Activated B cell treated with CpG ODN at 0.5 μM for 24 hours (primary cell): ENCODE results near the gene TFDP1. TPM values are rescaled to one million over a fixed set of nuclear protein-coding genes. Genes with fewer than 3 reads are reported as not detected.
A peak's percentile ranks its signal among the peaks of the same experiment; 100 is the strongest.

Source experiments
- ATAC-seq: fragments of 200-7000 bp; cut with Tn5 transposase; one replicate; pipeline ENCODE4 v1.10.0; 2021; ENCODE audit warnings: low read depth, mild to moderate bottlenecking, moderate library complexity
- CTCF ChIA-PET: fragments of 350-600 bp; sonication (Branson Sonifier 250); formaldehyde crosslinking; loops from one replicate; lab custom pipeline; 2021; ENCODE audit warnings: antibody characterized with exemption; lab: Charles Lee
- POLR2A ChIA-PET: fragments of 350-600 bp; sonication (Branson Sonifier 250); formaldehyde crosslinking; loops from one replicate; lab custom pipeline; 2021; ENCODE audit warnings: antibody characterized with exemption; lab: Charles Lee
- DNase-seq: peaks from one replicate; pipeline ENCODE4 v3.0.0; 2022
- H3K27ac Mint-ChIP-seq: one replicate; pipeline ENCODE4 v1.8.0; 2020; ENCODE audit warnings: mixed read lengths
- H3K27me3 Mint-ChIP-seq: one replicate; pipeline ENCODE4 v1.8.0; 2021; ENCODE audit warnings: mixed read lengths
- H3K36me3 Mint-ChIP-seq: one replicate; pipeline ENCODE4 v1.8.0; 2021; ENCODE audit warnings: low read depth, mixed read lengths
- H3K4me1 Mint-ChIP-seq: one replicate; pipeline ENCODE4 v1.8.0; 2021; ENCODE audit warnings: mixed read lengths
- H3K4me3 Mint-ChIP-seq: one replicate; pipeline ENCODE4 v1.8.0; 2020; ENCODE audit warnings: mild to moderate bottlenecking, mixed read lengths
- H3K9me3 Mint-ChIP-seq: one replicate; pipeline ENCODE4 v1.8.0; 2020; ENCODE audit warnings: mixed read lengths
- CTCF ChIP-seq: fragments of 200-600 bp; IDR thresholded peaks from one replicate; pipeline ENCODE4 v1.8.0; 2022; ENCODE audit warnings: antibody characterized with exemption, mild to moderate bottlenecking
- intact Hi-C: fragments of 100-400 bp; cut with micrococcal nuclease; formaldehyde crosslinking; loops from one replicate; pipeline ENCODE4 v1.15.1; 2024
- total RNA-seq: library from RNA; stranded (reverse); gene quantifications from 2 replicates; pipeline ENCODE4 v1.2.3, GENCODE V29; 2022

TFDP1 gene
- 53.1 and 54.3 TPM in 2 replicates for total RNA-seq

GRCh38 chr13:113584205-113584869 is at the start of gene TFDP1:
TFDP1 (plus strand) TSS chr13:113584753; CDS start chr13:113585838, 1,085 bp downstream.
- Mint-ChIP-seq H3K36me3 (peaks cover 19% of the 10 kb centered on the region), H3K27me3 (no peaks in the 10 kb centered on the region), H3K4me3 (peak within 1 kb of the TSS; percentile 86), H3K9me3 (no peaks in the 10 kb centered on the region), H3K27ac (peak within 1 kb of the TSS; percentile 60), H3K4me1 (peaks cover 28% of the 10 kb centered on the region)
- TF ChIP-seq CTCF = no peak
- POLR2A ChIA-PET = no interaction called here
- intact Hi-C loops = no loop called here
- DNase-seq = peak; percentile 55
- CTCF ChIA-PET = no interaction called here
- ATAC-seq = peak; percentile 92

- Mint-ChIP-seq H3K27ac (no peak overlapping the region), H3K4me3 (no peak overlapping the region)
- intact Hi-C loops = no loop called here
These were observed 49.2 kb upstream of the TFDP1 start for GRCh38 chr13:113535381-113535781.

GRCh38 chr13:113536461-113537110 is 48.0 kb upstream of the TFDP1 start:
- intact Hi-C loops = no loop called here
- no peak for DNase-seq
- H3K4me1 Mint-ChIP-seq = no peaks in the 10 kb centered on the region
- no peak overlapping the region for H3K27ac Mint-ChIP-seq
- peaks cover 50% of the 10 kb centered on the region for H3K36me3 Mint-ChIP-seq
- ChIA-PET POLR2A (no interaction called here), CTCF (no interaction called here)
- no peak overlapping the region for H3K4me3 Mint-ChIP-seq
- TF ChIP-seq CTCF = no peak
- no peak for ATAC-seq
- peaks cover 5% of the 10 kb centered on the region for H3K9me3 Mint-ChIP-seq
- H3K27me3 Mint-ChIP-seq = no peaks in the 10 kb centered on the region

More at GRCh38 chr13:113535381-113535781, 49.2 kb upstream of the TFDP1 start:
- ATAC-seq = no peak
- Mint-ChIP-seq H3K36me3 (peaks cover 47% of the 10 kb centered on the region), H3K9me3 (no peaks in the 10 kb centered on the region), H3K4me1 (no peaks in the 10 kb centered on the region), H3K27me3 (no peaks in the 10 kb centered on the region)
- TF ChIP-seq CTCF = no peak
- ChIA-PET CTCF (no interaction called here), POLR2A (no interaction called here)
- DNase-seq = no peak

GRCh38 chr13:113537205-113537604 is 47.3 kb upstream of the TFDP1 start:
- Mint-ChIP-seq H3K36me3 (peaks cover 45% of the 10 kb centered on the region), H3K4me1 (no peaks in the 10 kb centered on the region), H3K27me3 (no peaks in the 10 kb centered on the region), H3K9me3 (peaks cover 5% of the 10 kb centered on the region), H3K27ac (no peak overlapping the region), H3K4me3 (no peak overlapping the region)
- no peak for DNase-seq
- CTCF ChIA-PET = no interaction called here
- POLR2A ChIA-PET = no interaction called here
- intact Hi-C loops = no loop called here
- no peak for TF ChIP-seq CTCF
- ATAC-seq = no peak

GRCh38 chr13:113537909-113538688 is 46.5 kb upstream of the TFDP1 start:
- TF ChIP-seq CTCF = no peak
- H3K36me3 Mint-ChIP-seq = peaks cover 47% of the 10 kb centered on the region
- intact Hi-C loops = no loop called here
- H3K27ac Mint-ChIP-seq = no peak overlapping the region
- H3K27me3 Mint-ChIP-seq = no peaks in the 10 kb centered on the region
- DNase-seq = no peak
- no peaks in the 10 kb centered on the region for H3K4me1 Mint-ChIP-seq
- POLR2A ChIA-PET = no interaction called here
- ATAC-seq = no peak
- peaks cover 5% of the 10 kb centered on the region for H3K9me3 Mint-ChIP-seq
- CTCF ChIA-PET = no interaction called here
- no peak overlapping the region for H3K4me3 Mint-ChIP-seq
